Left renal cortex interstitium (tissue), 4 donors: Measurements from ENCODE around the gene SPOUT1. TPM values are rescaled to one million over a fixed set of nuclear protein-coding genes. Genes with fewer than 3 reads are reported as not detected.
A peak's percentile ranks its signal among the peaks of the same experiment; 100 is the strongest.

ENCODE experiments used
- DNase-seq, 4 donors: peaks; one replicate each; pipeline ENCODE4 v3.0.0-alpha.2; 2013; ENCODE audit warnings: low read depth in 4 of 4, low spot score in 2 of 4, missing footprints in 1 of 4
- polyA plus RNA-seq, 4 donors: library from polyadenylated mRNA; unstranded; fragments of 120-200 nt; gene quantifications; one replicate each; pipeline ENCODE4 v1.2.1, GENCODE V29; 2013; ENCODE audit not compliant: insufficient read length in 4 of 4

SPOUT1 gene
- polyA plus RNA-seq, 4 donors, result 31.8 to 52.4 (median 40.3) TPM

GRCh38 chr9:128838338-128838737 lies 8.7 kb upstream of the SPOUT1 start:
- no peak for DNase-seq

GRCh38 chr9:128836509-128837145 lies 7.0 kb upstream of the SPOUT1 start:
- no peak for DNase-seq

- DNase-seq, result no peak
Measured at GRCh38 chr9:128835246-128836210, 5.9 kb upstream of the SPOUT1 start.

- no peak for DNase-seq
Measured at GRCh38 chr9:128833696-128834095, 4.1 kb upstream of the SPOUT1 start.

- no peak for DNase-seq
Measured at GRCh38 chr9:128828719-128829452, 708 bp downstream of the SPOUT1 start.

- no peak for DNase-seq
Measured at GRCh38 chr9:128828267-128828666, 1.3 kb downstream of the SPOUT1 start.

GRCh38 chr9:128825923-128826700 lies 3.5 kb downstream of the SPOUT1 start:
- no peak for DNase-seq

GRCh38 chr9:128824911-128825310 lies 4.7 kb downstream of the SPOUT1 start:
- no peak for DNase-seq

GRCh38 chr9:128823903-128824406 lies 5.6 kb downstream of the SPOUT1 start:
- no peak for DNase-seq

- DNase-seq, result no peak
Measured at GRCh38 chr9:128823362-128823902, 6.2 kb downstream of the SPOUT1 start.

- no peak for DNase-seq
Measured at GRCh38 chr9:128822407-128823042, 7.1 kb downstream of the SPOUT1 start.

GRCh38 chr9:128821584-128822406 lies 7.8 kb downstream of the SPOUT1 start:
- DNase-seq, result no peak

- DNase-seq, result no peak
Measured at GRCh38 chr9:128820665-128821583, 8.7 kb downstream of the SPOUT1 start.

GRCh38 chr9:128819716-128820664 lies 9.6 kb downstream of the SPOUT1 start:
- DNase-seq, result no peak

GRCh38 chr9:128818839-128819715 lies 10.5 kb downstream of the SPOUT1 start:
- peak in 1 of 4 donors; percentile 4 for DNase-seq
